CD4-positive, alpha-beta T cell treated with Interleukin-21 for 1 hour (primary cell): ENCODE results near the gene PCYT2.

Experiments used
- DNase-seq: peaks from one replicate; pipeline ENCODE4 v3.0.0-alpha.2; 2020

The PCYT2 gene

DNA sequence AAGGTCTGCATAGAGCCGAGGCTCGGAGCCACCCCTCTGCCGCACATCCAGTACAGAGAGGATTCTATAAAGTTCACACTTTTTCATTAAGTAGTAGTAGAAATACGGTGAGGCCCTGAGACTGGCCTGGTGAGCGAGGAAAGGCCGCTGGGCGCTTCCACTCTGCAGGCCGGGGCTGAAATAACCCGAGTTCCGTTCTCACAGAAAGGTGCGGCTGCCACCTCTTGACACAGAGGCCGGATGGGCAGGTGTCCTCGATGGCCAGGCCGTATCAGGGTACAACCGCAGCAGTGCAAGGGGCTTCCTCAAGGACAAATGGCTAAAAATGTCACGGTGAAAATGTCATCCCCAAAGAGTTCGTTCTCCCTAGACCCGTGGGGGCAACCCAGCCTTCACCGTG lies 770 bp upstream of the PCYT2 start:
- DNase-seq: no peak

DNA sequence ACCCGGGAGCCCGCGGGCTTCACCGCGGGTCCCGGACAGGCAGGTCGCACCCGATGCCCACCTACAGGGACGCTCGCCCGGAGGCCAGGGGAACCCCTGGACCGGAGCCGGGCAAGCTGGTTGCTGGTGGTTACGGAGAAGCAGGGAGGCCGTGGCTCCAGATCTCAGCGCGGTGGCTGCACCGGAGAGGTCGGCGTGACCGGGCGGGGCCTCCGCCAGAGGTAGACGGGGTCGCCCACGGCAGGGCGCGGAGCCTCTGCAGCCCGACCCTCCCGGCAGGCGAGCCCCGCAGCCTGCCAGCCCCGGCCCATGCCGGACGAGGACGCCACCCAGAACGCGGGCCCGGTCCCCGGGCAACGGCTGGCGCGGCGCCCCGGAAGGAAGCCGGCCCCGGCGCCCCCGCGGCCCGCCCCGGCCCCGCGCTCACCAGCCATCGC lies 341 bp downstream of the PCYT2 start:
- no peak for DNase-seq

DNA sequence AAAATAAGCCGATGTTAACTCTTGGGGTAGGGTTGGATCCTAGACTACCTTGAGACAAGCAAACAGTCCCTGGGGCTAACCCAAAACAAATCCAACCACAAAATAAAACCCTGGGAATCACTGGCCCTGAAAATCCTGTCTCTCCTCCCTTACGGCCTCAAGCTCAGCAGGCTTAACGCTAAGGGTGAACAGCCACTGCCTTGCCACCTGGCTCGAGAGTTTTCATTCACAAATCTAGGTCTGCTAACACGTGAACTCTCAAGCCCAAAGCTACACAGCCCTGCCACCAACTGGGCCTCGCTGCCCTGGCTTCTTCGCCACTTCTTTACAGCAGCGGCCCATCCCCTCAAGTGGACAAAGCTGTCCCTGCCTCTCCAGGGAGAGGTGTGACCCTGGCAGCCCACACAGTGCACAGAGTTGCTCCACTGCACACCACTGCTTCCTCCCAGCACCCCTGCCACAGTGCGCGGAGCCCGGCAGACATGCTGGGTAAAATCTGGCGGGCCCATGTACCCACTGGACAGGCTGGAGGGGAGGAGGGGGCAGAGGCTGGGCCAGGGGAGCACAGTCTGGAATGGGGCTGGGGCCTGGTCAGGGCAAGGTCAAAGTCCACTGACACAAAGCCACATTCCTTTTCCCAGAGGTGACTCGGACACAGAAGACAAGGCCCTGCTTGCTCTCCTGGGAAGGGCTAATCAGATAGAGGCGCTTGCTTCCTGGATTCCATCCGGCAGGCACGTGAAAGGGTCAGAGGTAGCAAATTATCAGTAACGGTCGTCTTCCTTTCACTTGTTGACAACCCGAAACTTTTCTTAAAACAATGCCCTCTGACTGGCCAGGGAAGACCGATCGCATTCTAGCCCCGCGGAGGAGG lies 996 bp downstream of the PCYT2 start:
- DNase-seq: no peak

DNA sequence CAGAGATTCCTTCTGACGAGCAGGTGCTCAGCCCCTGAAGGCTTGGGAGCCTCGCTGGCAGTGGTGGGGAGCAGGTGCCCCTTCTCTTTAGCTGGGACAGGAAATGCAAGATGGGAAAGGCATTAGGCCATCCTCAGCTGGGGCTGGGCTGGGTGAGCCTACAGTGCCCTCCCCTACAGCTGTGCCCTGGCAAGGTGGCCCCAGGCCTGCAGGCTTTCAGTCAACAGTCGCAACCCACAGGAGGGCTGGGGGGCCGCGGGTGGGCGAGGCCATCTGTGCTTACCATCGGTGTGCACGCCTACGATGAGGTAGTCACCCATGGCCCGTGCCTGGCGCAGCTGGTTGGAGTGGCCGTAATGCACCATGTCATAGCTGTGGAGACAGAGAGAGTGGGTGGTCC lies 2.0 kb downstream of the PCYT2 start:
- DNase-seq: no peak

DNA sequence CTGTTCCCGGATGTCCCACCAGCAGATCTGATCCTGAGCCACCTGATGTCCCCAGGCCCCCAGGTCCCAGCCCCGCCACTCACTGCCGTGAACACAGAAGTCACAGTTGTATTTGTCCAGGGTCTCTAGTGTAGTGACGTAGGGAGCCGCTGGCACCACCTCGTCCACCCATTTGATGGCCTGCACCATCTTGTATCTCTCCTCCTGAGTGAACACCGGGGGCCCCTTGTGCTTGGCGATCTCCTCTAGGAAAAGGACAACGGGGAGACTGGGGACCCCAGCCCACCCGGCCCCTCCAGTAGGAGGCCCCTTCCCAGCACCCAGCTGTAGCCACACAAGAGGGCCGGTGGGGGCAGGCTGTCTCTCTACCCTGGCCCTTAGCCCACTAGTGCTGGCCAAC lies 2.4 kb downstream of the PCYT2 start:
- no peak for DNase-seq

DNA sequence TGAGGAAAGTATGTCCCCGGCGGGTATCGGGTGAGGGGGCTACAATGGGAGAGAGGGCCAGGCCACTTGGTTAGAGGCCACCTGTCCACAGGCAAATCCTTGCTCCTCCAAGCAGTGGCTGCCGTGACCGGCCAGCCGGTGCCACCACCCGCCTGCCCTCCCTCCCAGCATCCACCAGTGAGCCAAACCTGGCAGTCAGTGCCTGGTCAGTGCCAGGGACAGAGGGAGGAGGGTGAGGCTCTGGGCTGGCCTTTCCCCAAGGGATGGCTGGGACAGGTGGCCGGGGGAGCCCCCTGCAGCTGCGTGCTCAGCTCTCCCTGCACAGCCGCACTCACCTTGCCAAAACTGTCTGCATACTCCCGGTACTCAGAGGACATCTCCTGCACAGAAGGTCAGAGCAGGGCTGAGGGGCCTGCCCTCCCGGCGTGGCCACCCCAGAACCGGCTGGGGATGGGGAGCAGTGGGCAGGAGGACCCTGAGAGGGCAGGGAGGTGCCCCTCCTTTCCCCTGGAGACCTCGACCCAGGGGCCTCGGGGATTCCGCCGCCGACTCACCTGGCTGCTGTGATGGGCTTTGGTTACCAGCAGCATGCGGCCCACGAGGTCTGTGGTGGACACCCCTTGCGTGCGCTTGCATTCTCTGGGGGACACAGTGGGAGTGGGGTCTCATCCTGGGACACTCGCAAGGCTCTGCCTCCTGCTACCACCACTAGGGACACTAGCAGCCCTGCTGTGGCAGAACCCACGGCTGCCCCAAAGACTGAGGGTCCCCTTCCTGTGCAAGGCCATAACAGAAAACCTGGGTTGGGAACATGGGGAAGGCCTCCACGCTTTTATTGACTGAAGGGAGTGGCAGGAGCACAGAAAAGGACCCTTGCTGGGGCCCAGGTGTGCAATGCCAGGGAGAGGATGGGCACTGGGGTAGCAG lies 3.7 kb downstream of the PCYT2 start:
- DNase-seq: no peak

DNA sequence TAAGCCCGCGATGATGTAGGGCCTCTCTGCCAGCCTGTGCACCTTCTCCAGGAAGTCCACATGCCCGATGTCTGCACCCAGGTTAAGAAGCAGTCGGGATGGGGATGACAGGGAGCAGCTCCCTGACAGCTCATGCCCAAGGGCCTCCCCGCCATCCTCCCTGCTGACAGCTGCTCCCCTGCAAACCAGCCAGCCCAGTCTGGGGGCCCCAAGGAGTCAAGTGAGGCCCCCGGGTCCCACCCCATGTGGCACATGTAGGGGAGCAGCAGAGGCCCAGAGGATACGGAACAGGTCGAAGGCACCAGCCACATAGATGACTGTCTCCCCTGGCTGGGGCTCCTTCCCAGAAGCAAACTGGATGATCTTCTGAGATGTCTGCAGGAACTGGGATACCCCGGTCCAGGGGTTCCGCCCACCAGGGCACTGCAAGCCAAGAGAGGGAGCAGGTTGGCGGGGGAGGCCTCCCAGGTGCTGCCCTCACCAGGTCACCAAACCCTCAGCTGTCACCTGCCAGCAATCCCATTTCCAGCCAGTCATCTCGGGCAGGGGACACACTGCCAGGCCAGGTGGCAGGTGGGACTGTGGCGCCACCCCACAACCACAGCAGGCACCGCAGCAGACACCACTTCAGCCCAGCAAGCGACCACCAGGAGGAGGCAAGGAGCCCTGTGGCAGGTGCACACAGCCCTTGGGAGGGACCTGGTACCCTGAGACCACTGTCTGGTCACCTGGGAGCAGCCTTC lies 4.6 kb downstream of the PCYT2 start:
- no peak for DNase-seq

DNA sequence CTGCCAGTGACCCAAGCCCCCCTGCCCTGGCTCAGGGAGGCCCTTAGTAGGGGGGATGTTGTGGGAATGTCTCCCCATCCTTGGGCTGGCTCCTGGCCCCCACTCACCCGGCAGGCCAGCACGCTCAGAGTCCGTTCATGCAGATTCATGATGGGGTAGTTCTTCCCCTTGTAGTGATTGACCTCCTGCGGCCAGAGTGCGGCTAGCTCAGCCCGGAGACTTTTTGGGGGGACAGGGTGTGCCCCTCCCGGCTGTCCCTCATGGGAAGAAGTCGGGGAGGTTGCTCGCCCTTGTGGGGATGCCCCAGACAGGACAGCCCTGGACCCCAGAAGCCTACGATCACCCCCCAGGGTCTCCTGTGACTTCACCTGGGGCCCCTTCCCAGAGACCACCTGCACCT lies 5.2 kb downstream of the PCYT2 start:
- DNase-seq: no peak

DNA sequence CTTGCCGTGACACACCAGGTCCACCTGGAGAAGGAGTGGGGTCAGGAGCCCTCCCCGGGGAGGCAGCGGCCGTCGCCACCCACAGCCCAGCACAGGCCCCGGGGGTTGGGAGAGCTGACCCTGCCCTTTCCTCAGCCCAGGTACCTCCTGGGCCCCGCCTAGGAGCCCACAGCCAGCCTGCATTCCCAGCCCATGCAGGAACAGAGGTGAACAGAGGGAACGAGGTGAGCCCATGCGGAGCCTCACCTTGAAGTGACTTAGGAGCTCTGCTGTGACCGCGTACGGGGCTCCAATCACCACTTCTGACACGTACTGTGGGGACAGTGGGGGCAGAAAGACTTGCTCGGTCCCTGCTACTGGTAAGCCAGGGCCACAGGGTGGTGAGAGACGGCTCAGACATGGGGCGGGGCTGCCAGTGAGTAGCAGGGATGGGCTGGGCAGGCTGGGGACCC lies 5.7 kb downstream of the PCYT2 start:
- no peak for DNase-seq

DNA sequence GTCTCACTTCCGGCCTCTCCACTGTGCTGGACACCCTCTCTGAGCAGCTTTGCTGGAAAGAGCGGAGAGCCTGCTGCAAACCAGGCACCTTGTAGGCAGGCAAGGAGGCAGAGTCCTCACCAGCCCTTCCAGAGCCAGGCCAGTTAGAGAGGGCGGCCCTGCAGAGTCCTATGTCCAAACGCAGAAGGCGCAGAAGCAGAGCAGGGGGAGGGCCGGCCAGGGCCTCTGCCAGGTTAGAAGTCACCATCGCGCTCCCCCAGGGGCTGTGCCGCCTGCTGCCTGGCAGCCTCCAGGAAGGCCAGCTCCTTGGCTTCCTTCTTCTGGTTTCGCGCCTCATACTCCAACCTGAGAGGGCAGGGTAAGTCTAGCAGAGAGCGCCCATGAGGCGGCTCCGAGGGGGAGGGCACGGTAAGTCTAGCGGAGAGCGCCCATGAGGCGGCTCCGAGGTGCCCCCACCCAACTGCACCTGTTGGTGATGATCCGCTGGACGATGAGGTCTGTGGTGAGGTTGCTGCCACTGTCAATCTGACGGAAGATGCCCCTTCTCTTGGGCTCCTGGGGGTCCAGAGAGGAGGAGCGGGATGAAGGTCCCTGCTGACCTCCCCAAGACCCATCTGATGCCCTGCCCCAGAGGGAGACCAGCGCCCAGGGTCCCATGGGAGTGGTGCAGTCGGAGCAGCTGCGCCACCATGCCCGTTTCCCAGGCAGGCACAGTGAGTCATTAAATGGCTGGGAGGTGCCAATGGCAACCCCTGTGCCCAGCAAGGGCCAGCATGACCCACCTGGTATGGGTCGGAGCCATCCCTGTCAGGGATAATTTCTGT lies 6.4 kb downstream of the PCYT2 start:
- no peak for DNase-seq

DNA sequence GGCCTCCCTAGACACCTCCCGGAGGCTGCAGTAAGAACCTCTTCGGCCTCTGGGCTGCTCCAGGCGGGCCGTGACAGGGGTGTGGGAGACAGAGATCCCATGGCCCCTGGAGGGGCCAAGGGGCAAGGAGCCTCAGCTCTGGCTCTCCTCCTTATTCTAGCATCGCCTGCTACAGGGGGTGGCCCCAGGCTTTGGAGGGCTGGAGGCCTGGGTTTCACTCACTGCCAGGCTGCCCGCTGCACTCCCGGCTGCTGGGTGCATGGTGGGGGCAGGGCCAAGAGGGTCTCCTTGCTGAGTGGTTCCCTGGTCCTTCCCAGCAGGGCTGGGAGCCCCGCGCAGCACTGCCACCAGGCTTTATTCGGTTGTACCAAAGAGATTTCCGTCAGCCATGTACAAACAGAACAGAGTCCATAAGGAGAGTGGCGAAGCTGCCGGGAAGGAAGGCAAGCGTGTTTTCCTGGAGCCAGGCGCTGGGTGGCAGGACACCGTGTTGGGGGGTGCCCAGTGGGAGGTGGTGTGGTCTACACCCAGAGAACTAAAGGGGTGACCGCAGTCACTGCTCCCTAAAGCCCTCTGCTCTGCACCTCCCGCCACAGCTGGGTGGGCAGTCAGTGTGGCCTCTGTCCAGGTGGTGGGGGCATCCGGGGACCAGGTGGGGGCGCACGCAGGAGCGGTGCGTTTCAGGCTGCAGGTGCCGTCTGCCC lies 7.2 kb downstream of the PCYT2 start:
- no peak for DNase-seq

DNA sequence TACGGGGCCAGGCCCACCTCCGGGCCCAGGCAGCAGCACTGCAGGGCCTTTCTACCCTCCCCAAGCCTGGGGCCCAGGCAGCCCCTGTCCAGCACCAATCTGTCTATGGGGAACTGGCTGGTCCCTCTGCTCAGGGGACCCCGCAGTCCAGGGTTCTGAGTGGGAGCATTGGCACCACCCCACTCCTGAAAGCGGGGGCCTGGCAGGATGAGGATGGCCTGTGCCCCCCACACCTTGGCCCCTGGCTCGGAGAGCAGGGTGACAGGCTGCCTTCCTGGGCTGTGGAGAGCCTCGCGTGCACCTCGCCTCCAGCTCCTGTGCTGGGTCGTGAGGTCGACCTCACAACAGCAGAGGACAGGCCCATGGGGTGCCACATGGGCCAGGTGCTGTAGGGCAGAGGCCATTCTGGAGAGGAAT lies 7.8 kb downstream of the PCYT2 start:
- DNase-seq: no peak

DNA sequence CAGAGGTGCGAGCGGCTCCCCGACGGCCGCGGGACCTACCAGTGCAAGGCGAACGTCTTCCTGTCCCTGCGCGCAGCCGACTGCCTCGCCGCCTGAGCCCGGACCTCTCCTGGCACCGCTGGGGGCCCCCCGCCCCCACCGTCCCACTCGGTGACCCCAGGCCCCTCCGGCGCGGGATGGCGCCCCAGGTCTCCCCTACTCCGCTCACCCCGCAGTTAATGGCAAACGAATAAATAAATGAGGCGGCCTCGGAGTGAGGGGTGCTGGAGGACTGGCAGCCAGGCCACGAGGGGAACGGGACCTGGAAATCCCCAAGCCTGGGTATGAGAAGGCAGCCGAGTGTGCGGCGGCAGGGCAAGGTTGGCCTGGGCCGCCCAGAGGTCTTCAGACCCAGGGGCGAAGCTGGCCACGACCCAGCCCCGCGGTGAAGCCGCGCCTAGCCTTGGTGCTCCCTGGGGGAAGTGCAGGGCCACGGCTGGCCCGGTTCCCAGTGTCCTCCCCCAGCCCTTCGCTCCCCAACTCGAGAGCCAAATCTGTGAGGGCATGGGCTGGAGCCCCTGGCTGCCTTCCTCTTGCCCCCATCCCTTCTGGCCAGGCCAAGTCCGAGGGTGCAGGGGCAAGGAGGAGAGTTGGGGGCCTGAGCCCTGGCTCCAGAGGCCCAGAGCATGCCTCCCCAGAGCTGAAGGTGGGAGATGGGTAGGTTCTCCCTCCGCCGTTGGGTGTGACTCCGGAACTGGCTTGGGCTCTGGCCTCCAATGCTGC lies 8.4 kb downstream of the PCYT2 start:
- no peak for DNase-seq

DNA sequence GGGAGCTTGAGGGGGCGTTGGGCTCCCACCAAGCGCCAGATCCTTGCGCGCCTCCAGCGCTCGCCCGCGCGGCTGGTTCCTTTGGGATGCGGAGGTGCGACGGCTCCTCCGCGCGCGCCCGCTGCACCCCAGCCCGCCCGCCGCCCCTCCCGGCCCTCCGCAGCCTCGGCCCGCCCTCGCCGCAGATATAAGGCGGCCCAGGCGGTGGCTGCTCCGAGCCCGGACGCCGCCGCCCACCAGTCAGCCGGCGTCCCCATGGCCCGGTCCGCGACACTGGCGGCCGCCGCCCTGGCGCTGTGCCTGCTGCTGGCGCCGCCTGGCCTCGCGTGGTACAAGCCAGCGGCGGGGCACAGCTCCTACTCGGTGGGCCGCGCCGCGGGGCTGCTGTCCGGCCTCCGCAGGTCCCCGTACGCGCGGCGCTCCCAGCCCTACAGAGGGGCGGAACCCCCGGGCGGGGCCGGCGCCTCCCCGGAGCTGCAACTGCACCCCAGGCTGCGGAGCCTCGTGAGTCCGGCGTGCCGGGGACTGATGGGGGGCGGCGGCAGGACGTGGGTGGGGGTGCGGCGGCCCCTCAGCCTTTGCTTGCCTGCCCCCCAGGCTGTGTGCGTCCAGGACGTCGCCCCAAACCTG lies 9.1 kb downstream of the PCYT2 start, which contains the start of gene NPB:
Gene NPB (plus strand): TSS at position 216 of the 630 bp plus-strand sequence. CDS start 40 bp downstream, at position 256.
- DNase-seq: no peak

DNA sequence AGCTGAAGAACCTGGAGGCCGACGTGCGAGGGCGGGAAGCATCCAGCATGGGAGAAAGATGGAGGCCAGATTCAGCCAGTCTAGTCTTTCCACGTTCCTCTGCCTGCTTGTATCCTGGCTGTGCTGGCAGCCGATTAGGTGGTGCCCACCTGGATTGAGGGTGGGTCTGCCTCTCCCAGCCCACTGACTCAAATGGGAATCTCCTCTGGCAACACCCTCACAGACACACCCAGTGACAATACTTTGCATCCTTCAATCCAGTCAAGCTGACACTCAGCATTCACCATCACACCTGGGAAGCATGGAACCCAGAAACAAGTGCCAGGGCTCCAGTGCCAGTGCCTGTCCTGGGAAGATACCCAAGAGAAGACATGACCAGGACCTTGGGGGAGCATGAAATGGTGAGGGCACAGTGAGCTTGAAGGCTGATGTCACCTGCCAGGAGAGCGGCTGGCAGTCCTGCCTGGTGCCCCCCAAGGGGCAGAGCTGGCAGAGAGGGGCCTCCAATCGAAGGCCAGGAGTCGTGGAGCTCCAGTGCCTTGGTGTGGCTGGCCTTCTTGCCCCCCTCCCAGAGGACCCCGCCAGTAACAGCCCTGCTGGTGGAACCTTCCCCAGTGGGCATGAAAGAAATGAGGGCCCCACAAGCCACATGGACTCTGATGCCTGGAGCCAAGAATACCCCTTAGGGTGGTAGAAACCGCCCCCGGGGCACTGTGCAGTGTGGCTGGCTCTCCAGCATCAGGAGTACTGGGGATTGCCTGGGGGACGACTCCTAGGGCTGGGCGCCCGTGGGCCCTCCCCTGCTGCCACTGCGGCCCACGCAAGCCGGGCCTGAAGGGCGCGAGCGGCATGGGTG lies 9.8 kb downstream of the PCYT2 start:
- DNase-seq: no peak

DNA sequence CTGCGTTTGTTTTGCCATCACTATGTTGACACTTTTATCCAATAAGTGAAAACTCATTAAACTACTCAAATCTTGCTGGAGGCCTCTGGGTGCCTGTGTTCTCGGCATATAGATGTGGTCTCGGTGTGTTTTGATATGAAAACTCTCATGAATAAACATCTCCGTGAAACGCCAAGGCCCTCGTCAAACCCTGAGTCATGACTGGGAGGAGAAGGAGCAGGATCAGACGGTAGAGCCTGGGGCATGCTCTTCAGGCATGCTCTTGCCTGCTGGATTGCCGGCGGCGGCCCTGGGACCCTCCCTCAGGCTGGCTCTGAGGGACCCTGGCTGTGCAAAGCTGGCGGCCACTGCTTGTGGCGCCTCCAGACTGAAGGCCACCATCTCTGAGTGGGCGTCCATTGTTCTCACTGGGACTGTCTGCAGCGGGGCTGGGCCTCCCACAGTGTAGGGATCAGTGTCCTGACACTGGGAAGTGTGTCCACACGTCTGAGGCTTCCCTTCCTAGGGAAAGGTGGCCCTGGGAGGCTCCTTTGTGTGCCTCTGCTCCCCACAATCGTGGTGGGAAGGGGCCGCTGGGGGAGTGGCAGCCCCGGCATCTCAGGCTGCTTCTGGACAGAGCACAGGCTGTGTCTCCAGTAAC lies 10.9 kb downstream of the PCYT2 start:
- DNase-seq: no peak

DNA sequence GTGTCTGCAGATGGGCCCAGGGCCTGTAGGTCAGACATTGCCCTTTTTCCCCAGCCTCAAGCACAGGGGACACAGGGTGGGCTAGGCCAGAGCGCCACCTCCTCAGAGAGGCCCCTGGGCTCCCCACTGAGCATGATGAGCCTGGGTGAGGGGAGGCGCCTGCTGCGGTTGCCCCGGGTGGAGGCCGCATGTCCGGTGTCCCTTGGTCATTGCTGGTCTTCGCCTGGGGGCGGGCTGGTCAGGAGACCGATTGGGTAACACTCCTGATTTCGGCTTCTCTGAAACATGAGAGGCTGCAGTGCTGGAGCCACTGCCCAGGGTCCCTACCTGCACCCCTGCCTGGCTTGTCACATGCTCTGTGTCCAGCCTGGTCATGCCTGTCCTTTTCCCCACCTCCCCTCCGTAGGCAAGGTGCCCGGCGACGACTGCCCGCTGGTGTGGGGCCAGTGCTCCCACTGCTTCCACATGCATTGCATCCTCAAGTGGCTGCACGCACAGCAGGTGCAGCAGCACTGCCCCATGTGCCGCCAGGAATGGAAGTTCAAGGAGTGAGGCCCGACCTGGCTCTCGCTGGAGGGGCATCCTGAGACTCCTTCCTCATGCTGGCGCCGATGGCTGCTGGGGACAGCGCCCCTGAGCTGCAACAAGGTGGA lies 11.6 kb downstream of the PCYT2 start:
- no peak for DNase-seq

DNA sequence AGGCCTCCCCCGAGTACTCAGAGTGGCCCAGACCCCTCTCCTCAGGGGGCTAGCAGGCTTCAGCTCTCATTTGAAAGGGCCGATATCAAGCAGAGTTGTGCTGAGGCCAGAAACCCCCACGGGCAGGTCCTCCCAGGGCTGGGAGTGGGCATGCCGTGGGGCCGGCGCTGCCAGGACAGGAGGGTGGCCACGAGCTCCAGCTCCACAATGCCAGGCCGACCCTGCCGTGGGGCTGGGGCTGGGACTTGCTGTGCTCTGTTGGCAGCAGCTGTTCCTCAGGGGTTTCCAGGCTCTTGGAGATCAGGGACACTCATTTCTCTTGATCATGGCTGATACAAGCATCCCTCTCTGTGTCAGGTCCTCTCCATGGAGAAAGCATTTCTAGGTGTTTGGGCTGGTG lies 12.3 kb downstream of the PCYT2 start:
- no peak for DNase-seq
